ENCODE measurements around the gene CRTC3.

GRCh38 chr15:90595763-90596155, 66.0 kb downstream of the CRTC3 start:
- TF ChIP-seq CTCF (IDR thresholded peaks at IDR 0.05; ENCODE audit: insufficient read depth, low read depth, low read length) (no peak), EZH2 (IDR thresholded peaks at IDR 0.05; ENCODE audit: insufficient read depth, low read length) (no peak)
